Ramos (cell line): ENCODE results near the gene ZC3H7A.

Source experiments
- in situ Hi-C: fragments of 300-500 bp; cut with MboI; formaldehyde crosslinking; loops from one replicate; pipeline ENCODE4 v1.14.3; 2022; ENCODE audit warnings: low sequenced_read_pairs; ENCODE audit not compliant: unreplicated experiment

ZC3H7A gene

GRCh38 chr16:11712122-11712521, 84.9 kb downstream of the ZC3H7A start:
- in situ Hi-C loops, result loop anchor here (10.0 kb wide), 1 partner anchor 307 kb away; no protein-coding TSS in a partner anchor

GRCh38 chr16:11711662-11712061, 85.4 kb downstream of the ZC3H7A start:
- in situ Hi-C loops, result loop anchor here (10.0 kb wide), 1 partner anchor 307 kb away; no protein-coding TSS in a partner anchor

- in situ Hi-C loops, result no loop called here
Observed at GRCh38 chr16:11708421-11708820, 88.6 kb downstream of the ZC3H7A start.

GRCh38 chr16:11707679-11708197, 89.3 kb downstream of the ZC3H7A start:
- in situ Hi-C loops, result no loop called here

GRCh38 chr16:11706180-11706742, 90.8 kb downstream of the ZC3H7A start:
- in situ Hi-C loops, result no loop called here

- in situ Hi-C loops, result no loop called here
Observed at GRCh38 chr16:11705311-11706025, 91.6 kb downstream of the ZC3H7A start.
